ENCODE results near the gene OSBPL10. TPM values are rescaled to one million over a fixed set of nuclear protein-coding genes. Genes with fewer than 3 reads are reported as not detected.

Gene OSBPL10
- total and polyA plus RNA-seq, 2 of the 4 experiments (the other 2 are of a cell fraction): 9.5 to 10.1 TPM

DNA sequence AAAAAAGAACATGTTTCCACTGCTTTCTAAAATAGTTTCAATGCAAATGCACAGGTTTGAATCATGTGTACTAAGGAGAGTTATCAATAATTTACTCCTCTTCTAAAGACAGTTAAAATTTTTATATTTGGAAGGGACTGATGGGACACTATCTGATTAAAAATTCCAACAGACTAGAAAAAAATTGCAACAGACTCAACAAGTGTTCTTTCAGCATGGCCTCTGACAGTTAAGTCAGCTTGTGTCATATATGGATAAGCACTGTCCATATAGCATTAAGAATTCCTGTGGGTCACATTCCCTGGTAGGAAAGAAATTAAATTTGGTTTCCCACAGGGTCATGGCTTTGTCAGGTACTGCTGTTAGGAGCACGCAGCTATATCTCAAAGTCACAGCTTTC, 96.8 kb downstream of the OSBPL10 start:
- H4K91ac ChIP-seq (ENCODE audit: insufficient read depth, low read depth, low read length): no peak overlapping the region
- H3K79me1 ChIP-seq (ENCODE audit: low read depth in 1 of 2, low read length in 2 of 2): peaks cover 3 to 4% of the 10 kb centered on the region in 2 experiments; a peak in 2 of 4 replicates
- H3K9me3 ChIP-seq (ENCODE audit: control insufficient read depth, insufficient read depth, low read length): no peaks in the 10 kb centered on the region; the same call in 1 of the 2 replicates
- WGBS, 2 experiments (ENCODE audit: extremely low coverage in 2 of 2, insufficient read length in 1 of 2): no CpG with 5 or more reads among the region's 1 CpG
- no peaks in the 10 kb centered on the region for H3K27me3 ChIP-seq (ENCODE audit: control insufficient read depth, insufficient read depth, low read length)
- H3K4ac ChIP-seq (ENCODE audit: low read depth, low read length): no peak overlapping the region
- H2AFZ ChIP-seq (replicated peaks; ENCODE audit: low read length, poor library complexity): no peak overlapping the region
- H3K27ac ChIP-seq (ENCODE audit: insufficient read depth, low read length): no peak overlapping the region
- ChIA-PET POLR2A (ENCODE audit: unreplicated experiment) (no interaction called here), CTCF (no interaction called here)
- no peaks in the 10 kb centered on the region; the same call in 1 of the 2 replicates for H3K36me3 ChIP-seq (ENCODE audit: control insufficient read depth, insufficient read depth, low read length)
- H2BK15ac ChIP-seq (ENCODE audit: low read depth, low read length): no peak overlapping the region
- H3K4me1 ChIP-seq (ENCODE audit: control insufficient read depth, insufficient read depth, low read length): peaks cover 2% of the 10 kb centered on the region; the same call in 1 of the 2 replicates
- TF ChIP-seq NFE2L2 (IDR thresholded peaks at IDR 0.05; ENCODE audit: low read depth, low read length): no peak
- no peak for TF ChIP-seq RAD21 (IDR thresholded peaks at IDR 0.05; ENCODE audit: low read length)
- no peak for TF ChIP-seq CHD1 (IDR thresholded peaks at IDR 0.05; ENCODE audit: low read depth, low read length)
- no peak overlapping the region for H3K23ac ChIP-seq (ENCODE audit: low read depth, low read length)
- H4K8ac ChIP-seq (ENCODE audit: low read depth in 2 of 2, low read length in 2 of 2): no peak overlapping the region
- H4K20me1 ChIP-seq (ENCODE audit: insufficient read depth, low read length): no peaks in the 10 kb centered on the region; the same call in 1 of the 2 replicates
- BruUV-seq (replicated peaks): no TSS peak
- dilution Hi-C loops (cut with HindIII; ENCODE audit: low sequenced_read_pairs, unreplicated experiment): no loop called here
- no peak overlapping the region for H3K18ac ChIP-seq (ENCODE audit: low read depth, low read length)
- H2BK5ac ChIP-seq (ENCODE audit: low read depth, low read length, poor library complexity, severe bottlenecking): no peak overlapping the region
- no peak overlapping the region for H3K14ac ChIP-seq (replicated peaks; ENCODE audit: low read depth, low read length)
- intact Hi-C loops (cut with micrococcal nuclease): no loop called here
- H2AK9ac ChIP-seq (replicated peaks; ENCODE audit: low read depth, low read length, poor library complexity): no peak overlapping the region
- ATAC-seq (ENCODE audit: low read depth): no peak
- no peak overlapping the region for H2AK5ac ChIP-seq (ENCODE audit: low read depth, low read length)
- H3K9ac ChIP-seq (ENCODE audit: low read depth, low read length): no peak overlapping the region
- H3K4me3 ChIP-seq (ENCODE audit: insufficient read depth, low read depth, low read length): no peak overlapping the region
- no peak overlapping the region for H3K4me2 ChIP-seq (ENCODE audit: low read depth, low read length)
- H2BK20ac ChIP-seq (ENCODE audit: low read depth, low read length): no peak overlapping the region
- no peak overlapping the region for H4K5ac ChIP-seq (ENCODE audit: low read depth, low read length)
- in situ Hi-C loops (cut with MboI; ENCODE audit: low sequenced_read_pairs): no loop called here
- peaks cover 6% of the 10 kb centered on the region; the same call in 1 of the 2 replicates for H3K9me1 ChIP-seq (ENCODE audit: insufficient read depth, low read length)
- no peak overlapping the region for H2BK120ac ChIP-seq (ENCODE audit: low read depth, low read length)
- no peak overlapping the region for H3K56ac ChIP-seq (ENCODE audit: extremely low read depth, insufficient read depth, low read length)
- DNase-seq: no peak
